Measurements from ENCODE around the gene CTSD.
A peak's percentile ranks its signal among the peaks of the same experiment; 100 is the strongest.

CTSD gene

DNA sequence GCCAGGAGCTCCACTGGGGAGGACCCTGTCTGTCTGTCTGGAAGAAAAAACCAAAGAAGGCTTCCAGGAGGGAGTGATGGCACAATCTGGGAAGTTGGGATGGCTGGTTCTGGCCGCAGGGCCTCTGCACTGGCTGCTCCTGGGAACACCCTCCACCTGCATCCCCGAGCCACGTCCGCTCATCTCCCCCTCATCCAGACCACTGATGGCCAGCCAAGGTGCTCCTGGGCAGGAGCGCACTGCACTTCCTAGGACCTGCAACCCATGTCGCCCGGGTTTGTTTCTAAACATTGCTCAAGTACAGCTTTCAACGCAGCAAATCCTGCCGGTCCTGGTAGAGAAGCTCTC, 8.4 kb downstream of the CTSD start:
- peaks cover 24 to 41% of the 10 kb centered on the region in 2 donors for H3K4me1 ChIP-seq (ENCODE audit: control insufficient read depth in 1 of 2, insufficient read depth in 2 of 2, low read length in 2 of 2)
- H3K4me3 ChIP-seq (ENCODE audit: low read depth in 1 of 2, low read length in 2 of 2) = no peak overlapping the region
- H3K36me3 ChIP-seq (ENCODE audit: control insufficient read depth in 1 of 2, insufficient read depth in 2 of 2, low read length in 2 of 2) = peaks cover 38 to 69% of the 10 kb centered on the region in 2 donors
- H3K9me3 ChIP-seq (ENCODE audit: control insufficient read depth in 1 of 2, low read length in 2 of 2) = no peaks in the 10 kb centered on the region
- H3K9ac ChIP-seq (ENCODE audit: low read depth in 1 of 2, low read length in 2 of 2) = no peak overlapping the region
- H3K27ac ChIP-seq (ENCODE audit: low read depth, low read length) = no peak overlapping the region
- no peaks in the 10 kb centered on the region for H3K27me3 ChIP-seq (ENCODE audit: control insufficient read depth in 1 of 2, insufficient read depth in 2 of 2, low read length in 2 of 2)

DNA sequence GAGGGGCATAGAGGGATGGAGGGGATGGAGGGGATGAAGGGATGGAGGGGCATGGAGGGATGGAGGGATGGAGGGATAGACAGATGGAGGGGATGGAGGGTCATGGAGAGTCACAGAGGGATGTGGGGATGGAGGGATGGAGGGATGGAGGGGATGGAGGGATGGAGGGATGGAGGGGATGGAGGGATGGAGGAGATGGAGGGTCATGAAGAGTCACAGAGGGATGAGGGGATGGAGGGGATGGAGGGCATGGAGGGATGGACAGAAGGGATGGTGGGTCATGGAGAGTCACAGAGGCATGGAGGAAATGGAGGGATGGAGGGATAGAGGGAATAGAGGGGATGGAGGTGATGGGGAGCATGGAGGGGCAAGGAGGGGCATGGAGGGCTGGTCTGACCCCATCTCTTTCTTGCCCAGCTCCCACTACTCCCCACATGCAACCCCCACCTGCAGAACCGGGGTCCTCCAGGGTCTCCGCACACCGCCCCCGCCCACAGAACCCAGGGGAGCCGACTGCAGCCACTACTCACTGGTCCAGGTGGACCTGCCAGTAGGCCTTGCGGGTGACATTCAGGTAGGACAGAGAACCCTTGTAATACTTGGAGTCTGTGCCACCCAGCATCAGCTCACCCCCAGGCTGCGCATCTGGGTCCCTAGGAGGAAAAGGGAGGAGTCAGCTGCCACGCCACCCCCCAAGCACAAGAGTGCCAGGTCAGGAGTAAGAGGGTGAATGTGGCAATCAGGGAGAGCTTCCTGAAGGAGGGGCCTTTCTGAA, 9.2 kb downstream of the CTSD start:
- Histone ChIP-seq H3K9me3 (ENCODE audit: control insufficient read depth in 1 of 2, low read length in 2 of 2) (no peaks in the 10 kb centered on the region), H3K9ac (ENCODE audit: low read depth in 1 of 2, low read length in 2 of 2) (no peak overlapping the region), H3K4me1 (ENCODE audit: control insufficient read depth in 1 of 2, insufficient read depth in 2 of 2, low read length in 2 of 2) (peaks cover 18 to 33% of the 10 kb centered on the region in 2 donors), H3K27ac (ENCODE audit: low read depth, low read length) (no peak overlapping the region), H3K36me3 (ENCODE audit: control insufficient read depth in 1 of 2, insufficient read depth in 2 of 2, low read length in 2 of 2) (peaks cover 33 to 62% of the 10 kb centered on the region in 2 donors), H3K27me3 (ENCODE audit: control insufficient read depth in 1 of 2, insufficient read depth in 2 of 2, low read length in 2 of 2) (no peaks in the 10 kb centered on the region), H3K4me3 (ENCODE audit: low read depth in 1 of 2, low read length in 2 of 2) (no peak overlapping the region)

DNA sequence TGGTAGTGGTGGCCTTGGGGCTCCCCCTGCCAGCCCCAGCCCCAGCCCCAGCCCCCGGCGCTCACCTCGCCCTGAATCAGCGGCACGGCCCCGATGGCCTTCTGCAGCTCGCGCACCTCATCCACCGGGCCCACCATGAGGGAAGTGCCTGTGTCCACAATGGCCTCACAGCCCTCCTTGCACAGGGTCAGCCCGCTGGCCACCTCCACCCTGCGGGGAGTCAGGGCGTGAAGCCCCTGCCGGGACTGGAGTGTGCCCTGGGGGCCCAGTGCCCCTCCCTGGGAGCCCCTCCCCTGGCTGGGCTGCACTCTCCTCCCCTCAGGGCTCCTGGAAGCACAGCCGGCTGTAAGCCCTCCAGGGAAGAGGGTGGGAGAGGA, 9.8 kb downstream of the CTSD start:
- Histone ChIP-seq H3K4me3 (ENCODE audit: low read depth in 1 of 2, low read length in 2 of 2) (no peak overlapping the region), H3K4me1 (ENCODE audit: control insufficient read depth in 1 of 2, insufficient read depth in 2 of 2, low read length in 2 of 2) (peaks cover 16 to 27% of the 10 kb centered on the region in 2 donors), H3K27me3 (ENCODE audit: control insufficient read depth in 1 of 2, insufficient read depth in 2 of 2, low read length in 2 of 2) (peaks cover 0 to 2% of the 10 kb centered on the region in 2 donors), H3K9ac (ENCODE audit: low read depth in 1 of 2, low read length in 2 of 2) (no peak overlapping the region), H3K9me3 (ENCODE audit: control insufficient read depth in 1 of 2, low read length in 2 of 2) (no peaks in the 10 kb centered on the region), H3K27ac (ENCODE audit: low read depth, low read length) (no peak overlapping the region), H3K36me3 (ENCODE audit: control insufficient read depth in 1 of 2, insufficient read depth in 2 of 2, low read length in 2 of 2) (peaks cover 33 to 58% of the 10 kb centered on the region in 2 donors)

DNA sequence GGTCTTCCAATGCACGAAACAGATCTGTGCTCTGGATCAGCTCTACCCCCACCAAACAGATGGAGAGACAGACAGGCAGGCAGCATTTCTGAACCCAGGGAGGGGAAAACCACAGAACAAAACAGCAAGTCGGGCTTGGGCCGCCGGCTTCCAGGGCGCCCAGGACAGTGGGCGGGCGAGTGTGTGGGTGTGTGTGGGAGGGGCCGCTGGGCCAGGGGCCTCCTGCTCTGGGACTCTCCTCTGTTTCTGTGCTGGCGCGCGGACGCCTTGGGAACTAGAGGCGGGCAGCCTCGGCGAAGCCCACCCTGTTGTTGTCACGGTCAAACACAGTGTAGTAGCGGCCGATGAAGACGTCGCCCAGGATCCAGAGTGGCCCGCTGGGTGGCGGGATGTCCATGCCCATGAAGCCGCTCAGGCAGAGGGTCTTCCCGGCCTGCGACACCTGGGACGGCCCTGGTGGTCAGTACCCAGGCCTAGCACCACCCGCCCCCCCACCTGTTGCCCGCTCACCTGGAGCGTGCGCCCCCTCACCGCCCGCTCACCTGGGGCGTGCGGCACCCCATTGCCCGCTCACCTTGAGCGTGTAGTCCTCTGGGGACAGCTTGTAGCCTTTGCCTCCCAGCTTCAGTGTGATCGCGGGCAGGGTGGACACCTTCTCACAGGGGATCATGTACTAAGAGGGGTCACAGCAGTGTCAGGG, 10.3 kb downstream of the CTSD start:
- H3K36me3 ChIP-seq (ENCODE audit: control insufficient read depth in 1 of 2, insufficient read depth in 2 of 2, low read length in 2 of 2) = peaks cover 33 to 55% of the 10 kb centered on the region in 2 donors
- H3K27ac ChIP-seq (ENCODE audit: low read depth, low read length) = no peak overlapping the region
- H3K9ac ChIP-seq (ENCODE audit: low read depth in 1 of 2, low read length in 2 of 2) = no peak overlapping the region
- no peak overlapping the region for H3K4me3 ChIP-seq (ENCODE audit: low read depth in 1 of 2, low read length in 2 of 2)
- H3K4me1 ChIP-seq (ENCODE audit: control insufficient read depth in 1 of 2, insufficient read depth in 2 of 2, low read length in 2 of 2) = peaks cover 16 to 22% of the 10 kb centered on the region in 2 donors
- H3K9me3 ChIP-seq (ENCODE audit: control insufficient read depth in 1 of 2, low read length in 2 of 2) = no peaks in the 10 kb centered on the region
- H3K27me3 ChIP-seq (ENCODE audit: control insufficient read depth in 1 of 2, insufficient read depth in 2 of 2, low read length in 2 of 2) = peaks cover 0 to 2% of the 10 kb centered on the region in 2 donors

DNA sequence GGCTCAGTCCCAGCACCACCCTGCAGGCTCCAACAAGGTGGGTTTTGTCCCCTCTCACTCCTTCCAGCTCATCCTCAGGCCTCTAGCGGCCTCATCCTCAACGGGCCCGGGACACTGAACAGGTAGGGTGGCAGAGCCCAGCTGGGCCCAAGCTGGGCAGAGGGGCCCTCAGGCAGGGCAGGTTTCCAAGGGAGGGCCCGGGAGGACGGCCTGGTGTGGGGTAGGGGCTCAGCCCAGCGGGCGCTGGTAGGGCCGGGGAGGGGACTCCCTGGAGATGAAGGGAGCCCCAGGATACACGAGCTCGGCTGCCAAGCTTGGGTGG, 10.9 kb downstream of the CTSD start:
- no peak overlapping the region for H3K27ac ChIP-seq (ENCODE audit: low read depth, low read length)
- H3K36me3 ChIP-seq (ENCODE audit: control insufficient read depth in 1 of 2, insufficient read depth in 2 of 2, low read length in 2 of 2) = peaks cover 33 to 50% of the 10 kb centered on the region in 2 donors
- H3K27me3 ChIP-seq (ENCODE audit: control insufficient read depth in 1 of 2, insufficient read depth in 2 of 2, low read length in 2 of 2) = peaks cover 0 to 2% of the 10 kb centered on the region in 2 donors
- H3K4me1 ChIP-seq (ENCODE audit: control insufficient read depth in 1 of 2, insufficient read depth in 2 of 2, low read length in 2 of 2) = peaks cover 16 to 20% of the 10 kb centered on the region in 2 donors
- no peak overlapping the region for H3K4me3 ChIP-seq (ENCODE audit: low read depth in 1 of 2, low read length in 2 of 2)
- no peaks in the 10 kb centered on the region for H3K9me3 ChIP-seq (ENCODE audit: control insufficient read depth in 1 of 2, low read length in 2 of 2)
- H3K9ac ChIP-seq (ENCODE audit: low read depth in 1 of 2, low read length in 2 of 2) = no peak overlapping the region

DNA sequence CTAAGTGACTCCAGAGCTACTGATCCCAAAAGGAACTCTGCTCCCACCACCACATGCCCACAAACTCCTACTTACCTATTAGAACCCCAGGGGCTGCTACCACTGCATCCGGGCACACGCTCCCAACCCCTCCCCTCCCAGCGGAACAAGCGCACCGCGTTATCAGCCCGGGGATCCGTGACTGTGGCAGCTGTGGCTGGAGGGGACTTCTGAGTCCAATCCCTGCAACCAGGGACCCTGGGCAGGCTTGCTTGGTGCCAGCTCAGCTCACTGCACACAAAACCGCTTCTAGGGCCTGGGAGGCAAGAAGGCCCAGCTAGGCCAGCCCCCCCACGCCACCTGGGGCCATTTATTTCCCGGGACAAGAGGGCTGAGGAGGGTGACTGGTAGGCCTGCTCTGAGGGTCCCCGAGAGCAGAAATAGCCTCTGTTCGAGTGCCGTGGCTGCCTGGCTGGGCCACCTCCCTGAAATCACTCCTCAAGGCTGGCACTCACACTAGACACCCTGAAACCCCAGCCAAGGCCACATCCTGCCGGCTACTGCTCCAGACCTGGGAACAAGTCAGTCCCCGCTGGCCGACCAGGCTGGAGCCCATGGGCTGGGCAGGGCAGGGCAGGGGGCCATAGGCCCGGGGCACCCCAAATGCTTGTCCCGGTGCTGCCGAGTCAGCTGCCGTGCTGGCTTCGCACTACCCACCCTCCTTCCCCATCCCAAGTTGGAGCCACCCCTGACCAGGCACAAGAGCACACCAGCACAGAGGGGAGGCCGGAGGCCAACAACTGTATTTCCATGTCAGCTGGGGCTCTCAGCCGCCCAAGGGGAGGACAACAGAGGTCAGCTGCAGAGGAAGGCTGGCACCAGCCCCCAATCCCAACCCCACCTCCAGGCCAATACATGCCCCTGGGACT, 11.5 kb downstream of the CTSD start:
- Histone ChIP-seq H3K36me3 (ENCODE audit: control insufficient read depth in 1 of 2, insufficient read depth in 2 of 2, low read length in 2 of 2) (peaks cover 31 to 44% of the 10 kb centered on the region in 2 donors), H3K27ac (ENCODE audit: low read depth, low read length) (no peak overlapping the region), H3K4me3 (ENCODE audit: low read depth in 1 of 2, low read length in 2 of 2) (no peak overlapping the region), H3K9ac (ENCODE audit: low read depth in 1 of 2, low read length in 2 of 2) (no peak overlapping the region), H3K27me3 (ENCODE audit: control insufficient read depth in 1 of 2, insufficient read depth in 2 of 2, low read length in 2 of 2) (peaks cover 0 to 2% of the 10 kb centered on the region in 2 donors), H3K9me3 (ENCODE audit: control insufficient read depth in 1 of 2, low read length in 2 of 2) (no peaks in the 10 kb centered on the region), H3K4me1 (ENCODE audit: control insufficient read depth in 1 of 2, insufficient read depth in 2 of 2, low read length in 2 of 2) (peaks cover 13 to 15% of the 10 kb centered on the region in 2 donors)

DNA sequence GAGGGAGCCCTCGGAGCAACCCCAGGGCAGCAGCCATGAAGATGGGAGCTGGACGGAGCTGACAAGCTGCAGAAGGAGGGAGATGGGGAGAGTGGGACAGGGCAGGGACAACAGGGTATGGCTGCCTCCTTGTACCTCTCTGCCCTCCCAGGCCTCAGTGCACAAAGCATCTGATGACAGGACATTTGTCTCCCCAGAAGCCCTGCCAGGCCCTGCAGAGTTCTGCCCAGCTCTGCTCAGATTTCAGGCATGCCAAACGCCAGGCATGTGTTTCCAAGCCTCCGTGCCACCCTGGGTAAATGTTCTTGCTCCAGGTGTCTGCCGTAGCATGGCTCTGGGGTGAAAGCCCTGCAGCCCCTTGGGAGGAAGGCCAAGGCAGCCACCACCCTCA, 12.2 kb downstream of the CTSD start:
- Histone ChIP-seq H3K36me3 (ENCODE audit: control insufficient read depth in 1 of 2, insufficient read depth in 2 of 2, low read length in 2 of 2) (peaks cover 23 to 38% of the 10 kb centered on the region in 2 donors), H3K4me3 (ENCODE audit: low read depth in 1 of 2, low read length in 2 of 2) (no peak overlapping the region), H3K27ac (ENCODE audit: low read depth, low read length) (no peak overlapping the region), H3K4me1 (ENCODE audit: control insufficient read depth in 1 of 2, insufficient read depth in 2 of 2, low read length in 2 of 2) (peaks cover 7 to 12% of the 10 kb centered on the region in 2 donors), H3K9ac (ENCODE audit: low read depth in 1 of 2, low read length in 2 of 2) (no peak overlapping the region), H3K9me3 (ENCODE audit: control insufficient read depth in 1 of 2, low read length in 2 of 2) (no peaks in the 10 kb centered on the region), H3K27me3 (ENCODE audit: control insufficient read depth in 1 of 2, insufficient read depth in 2 of 2, low read length in 2 of 2) (peaks cover 0 to 2% of the 10 kb centered on the region in 2 donors)

DNA sequence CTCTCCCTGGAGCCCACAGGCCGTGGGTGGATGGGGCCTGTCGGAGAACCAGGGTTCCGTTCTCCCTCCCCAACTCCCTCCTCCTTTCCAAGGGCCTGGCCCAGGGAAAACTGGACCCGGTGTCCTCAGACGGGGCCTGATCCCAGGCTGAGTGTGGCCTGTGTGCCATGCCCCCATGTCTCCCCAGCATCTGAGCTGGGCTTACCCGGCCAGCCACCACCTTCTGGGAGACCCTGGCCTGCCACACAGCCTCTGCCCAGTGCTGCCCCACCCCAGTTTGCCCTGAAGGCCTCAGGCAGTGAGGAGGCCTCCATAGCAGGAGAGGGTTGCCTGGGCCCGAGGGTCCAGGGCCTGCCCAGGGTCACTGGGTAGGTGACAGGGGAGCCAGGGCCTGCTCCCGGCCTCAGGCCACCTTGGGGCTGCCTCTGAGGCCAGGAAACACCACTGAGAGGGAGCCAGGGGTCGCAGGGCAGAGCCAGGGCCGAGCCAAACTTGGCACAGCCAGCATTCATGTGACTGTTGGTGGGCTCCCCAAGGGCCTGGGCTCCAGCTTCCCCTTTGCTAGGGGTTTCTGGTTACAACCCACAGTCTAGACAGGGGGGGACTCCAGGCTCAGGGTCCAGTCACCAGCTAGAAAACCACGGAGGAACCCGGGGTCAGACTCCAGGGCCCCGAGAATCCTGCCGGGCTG, 12.7 kb downstream of the CTSD start:
- Histone ChIP-seq H3K36me3 (ENCODE audit: control insufficient read depth in 1 of 2, insufficient read depth in 2 of 2, low read length in 2 of 2) (peaks cover 22 to 35% of the 10 kb centered on the region in 2 donors), H3K4me1 (ENCODE audit: control insufficient read depth in 1 of 2, insufficient read depth in 2 of 2, low read length in 2 of 2) (peaks cover 4 to 9% of the 10 kb centered on the region in 2 donors), H3K27ac (ENCODE audit: low read depth, low read length) (no peak overlapping the region), H3K9ac (ENCODE audit: low read depth in 1 of 2, low read length in 2 of 2) (no peak overlapping the region), H3K4me3 (ENCODE audit: low read depth in 1 of 2, low read length in 2 of 2) (no peak overlapping the region), H3K27me3 (ENCODE audit: control insufficient read depth in 1 of 2, insufficient read depth in 2 of 2, low read length in 2 of 2) (peaks cover 0 to 2% of the 10 kb centered on the region in 2 donors), H3K9me3 (ENCODE audit: control insufficient read depth in 1 of 2, low read length in 2 of 2) (peaks cover 2% of the 10 kb centered on the region in 2 donors)

DNA sequence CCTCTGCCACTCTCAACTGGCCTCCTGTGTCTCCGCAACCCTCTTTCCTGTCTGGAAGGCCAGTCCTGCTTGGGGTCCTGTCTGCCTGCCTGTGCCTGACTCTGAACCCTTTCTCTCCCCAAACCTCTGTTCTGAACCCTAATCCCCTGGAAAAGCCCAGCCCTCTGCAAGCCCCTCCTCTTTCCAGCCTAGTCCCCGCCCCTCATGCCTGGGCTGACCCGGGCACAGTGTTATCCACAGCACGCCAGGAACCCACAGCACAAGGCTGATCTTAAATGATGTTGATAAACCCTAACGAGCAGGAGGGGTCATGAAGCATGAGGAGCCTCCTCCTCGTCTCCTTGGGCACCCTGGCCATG, 13.3 kb downstream of the CTSD start, which contains the start of gene IFITM10:
IFITM10 (minus strand) TSS at position 115 of the 359 bp plus-strand sequence. CDS start 153 bp downstream, outside the sequence.
- H3K4me3 ChIP-seq (ENCODE audit: low read depth in 1 of 2, low read length in 2 of 2) = peak within 1 kb of the TSS in 1 of 2 donors; percentile 28
- H3K27ac ChIP-seq (ENCODE audit: low read depth, low read length) = peak within 1 kb of the TSS; percentile 18
- peaks cover 0 to 4% of the 10 kb centered on the region in 2 donors for H3K4me1 ChIP-seq (ENCODE audit: control insufficient read depth in 1 of 2, insufficient read depth in 2 of 2, low read length in 2 of 2)

More for the DNA sequence above, 13.3 kb downstream of the CTSD start, which contains the start of gene IFITM10:
- Histone ChIP-seq H3K27me3 (ENCODE audit: control insufficient read depth in 1 of 2, insufficient read depth in 2 of 2, low read length in 2 of 2) (peaks cover 0 to 2% of the 10 kb centered on the region in 2 donors), H3K9ac (ENCODE audit: low read depth in 1 of 2, low read length in 2 of 2) (peak within 1 kb of the TSS in 1 of 2 donors; percentile 12), H3K36me3 (ENCODE audit: control insufficient read depth in 1 of 2, insufficient read depth in 2 of 2, low read length in 2 of 2) (peaks cover 19 to 34% of the 10 kb centered on the region in 2 donors), H3K9me3 (ENCODE audit: control insufficient read depth in 1 of 2, low read length in 2 of 2) (peaks cover 4 to 7% of the 10 kb centered on the region in 2 donors)

All from duodenal mucosa (tissue), 2 donors.